Right hindlimb (tissue), 1 donor: Measurements from ENCODE around the gene MET.
"Not testable (repeated sequence)": the region's sequence is repeated elsewhere in the genome, so short reads cannot be mapped to it uniquely, and the experiment has no call there.

Experiments
- DNase-seq: peaks from one replicate; pipeline ENCODE4 v3.0.0-alpha.2; 2018

MET gene

DNA sequence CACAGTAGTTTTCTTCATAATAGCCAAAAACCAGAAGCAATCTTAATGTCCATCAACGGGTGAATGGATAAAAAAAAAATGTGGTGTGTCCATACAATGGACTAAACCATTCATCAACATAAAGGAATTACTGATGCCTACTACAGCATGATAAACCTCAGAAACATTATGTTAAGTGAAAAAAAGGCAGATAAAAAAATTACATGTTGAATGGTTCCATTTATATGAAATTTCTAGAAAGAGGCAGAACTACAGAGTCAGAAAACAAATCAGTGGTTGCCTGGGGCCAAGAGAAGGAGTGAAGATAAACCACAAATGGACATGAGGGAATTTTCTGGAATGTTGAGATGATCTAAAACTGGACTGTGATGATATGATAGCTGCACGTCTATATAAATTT lies 115.9 kb downstream of the MET start:
- DNase-seq = no peak

DNA sequence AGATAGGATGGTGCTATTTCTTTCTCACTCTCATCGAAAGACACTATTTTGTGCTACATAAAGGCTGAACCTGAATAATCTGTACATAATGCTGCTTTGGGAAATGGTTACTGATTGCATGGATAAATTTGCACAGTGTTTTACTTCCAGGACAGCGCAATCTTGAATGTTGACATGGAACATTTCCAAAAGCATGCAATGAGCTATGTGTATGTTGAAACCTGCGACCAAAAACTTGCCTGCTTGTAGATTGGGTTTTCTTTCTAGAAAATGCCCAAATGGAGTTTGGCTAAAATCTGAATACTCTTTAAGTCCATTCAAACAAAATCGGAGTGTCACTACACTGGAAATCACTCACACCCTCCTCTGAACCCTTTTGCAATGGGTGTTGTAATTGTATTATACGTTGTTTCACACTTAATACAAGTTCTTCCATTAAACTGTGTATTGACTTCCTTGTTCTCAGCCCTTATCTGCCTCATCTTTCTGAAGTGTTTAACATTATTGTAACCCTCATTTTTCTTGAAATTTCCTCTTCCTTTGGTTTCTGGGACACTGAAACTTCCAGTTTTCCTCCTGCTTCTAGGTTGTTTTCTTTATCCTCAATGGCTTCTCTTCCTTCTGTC lies 116.7 kb downstream of the MET start:
- DNase-seq = no peak

DNA sequence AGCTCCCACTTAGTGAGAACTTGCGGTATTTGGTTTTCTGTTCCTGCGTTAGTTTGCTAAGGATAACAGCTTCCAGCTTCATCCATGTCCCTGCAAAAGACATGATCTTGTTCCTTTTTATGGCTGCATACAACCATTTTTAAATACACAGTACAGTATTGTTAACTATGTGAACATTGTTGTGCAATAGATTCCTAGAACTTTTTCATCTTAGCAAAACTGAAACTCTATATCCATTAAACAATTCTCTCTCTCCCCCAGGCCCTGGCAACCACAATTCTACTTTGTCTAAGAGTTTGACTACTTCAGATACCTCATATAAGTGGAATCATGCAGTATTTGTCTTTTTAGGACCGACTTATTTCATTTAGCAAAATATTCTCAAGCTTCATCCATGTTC lies 118.0 kb downstream of the MET start:
- no peak for DNase-seq

DNA sequence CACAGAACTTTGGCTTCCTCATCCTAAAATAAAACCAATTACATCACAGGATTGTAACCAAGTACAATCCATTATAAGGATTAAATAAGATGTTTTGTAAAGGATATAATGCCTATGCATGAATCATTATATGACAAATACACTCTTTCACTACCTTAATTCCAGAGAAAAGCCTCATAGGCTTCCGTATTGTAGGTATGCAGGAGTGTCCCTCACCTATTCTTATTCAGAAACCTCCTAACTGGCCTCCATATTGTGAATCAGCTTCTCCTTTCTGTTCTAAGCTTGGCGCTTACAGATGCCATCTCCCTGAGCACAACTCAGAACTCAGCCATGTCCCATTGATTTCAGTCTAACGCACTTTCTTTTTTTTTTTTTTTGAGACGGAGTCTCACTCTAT lies 120.8 kb downstream of the MET start:
- no peak for DNase-seq

DNA sequence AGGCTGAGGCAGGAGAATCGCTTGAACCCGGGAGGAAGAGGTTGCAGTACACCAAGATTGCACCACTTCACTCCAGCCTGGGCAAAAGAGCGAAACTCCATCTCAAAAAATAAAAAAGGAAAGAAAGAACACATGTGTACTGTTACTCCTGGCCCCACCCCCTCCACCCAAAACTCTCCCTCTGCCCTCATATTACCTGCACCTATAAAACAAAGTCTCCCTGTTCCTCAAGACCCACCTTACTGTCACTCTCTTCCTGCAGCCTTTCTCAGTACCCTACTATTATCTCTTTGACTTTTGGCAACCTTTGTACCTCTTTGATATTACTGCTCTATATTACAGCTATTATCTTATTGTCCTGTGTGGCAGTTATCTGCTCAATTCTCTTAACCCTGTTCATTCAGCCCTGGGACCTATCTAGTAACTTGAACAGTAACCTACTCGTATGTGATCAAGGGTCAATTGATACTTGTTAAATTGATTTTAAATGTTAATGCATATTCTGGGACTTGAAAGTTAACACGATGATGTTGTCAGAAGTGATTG lies 121.9 kb downstream of the MET start:
- DNase-seq = no peak

DNA sequence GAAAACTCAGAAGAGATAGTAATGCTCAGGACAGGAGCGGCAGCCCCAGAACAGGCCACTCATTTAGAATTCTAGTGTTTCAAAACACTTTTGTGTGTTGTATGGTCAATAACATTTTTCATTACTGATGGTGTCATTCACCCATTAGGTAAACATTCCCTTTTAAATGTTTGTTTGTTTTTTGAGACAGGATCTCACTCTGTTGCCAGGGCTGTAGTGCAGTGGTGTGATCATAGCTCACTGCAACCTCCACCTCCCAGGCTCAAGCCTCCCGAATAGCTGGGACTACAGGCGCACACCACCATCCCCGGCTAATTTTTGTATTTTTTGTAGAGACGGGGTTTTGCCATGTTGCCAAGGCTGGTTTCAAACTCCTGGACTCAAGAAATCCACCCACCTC lies 124.5 kb downstream of the MET start:
- no peak for DNase-seq

DNA sequence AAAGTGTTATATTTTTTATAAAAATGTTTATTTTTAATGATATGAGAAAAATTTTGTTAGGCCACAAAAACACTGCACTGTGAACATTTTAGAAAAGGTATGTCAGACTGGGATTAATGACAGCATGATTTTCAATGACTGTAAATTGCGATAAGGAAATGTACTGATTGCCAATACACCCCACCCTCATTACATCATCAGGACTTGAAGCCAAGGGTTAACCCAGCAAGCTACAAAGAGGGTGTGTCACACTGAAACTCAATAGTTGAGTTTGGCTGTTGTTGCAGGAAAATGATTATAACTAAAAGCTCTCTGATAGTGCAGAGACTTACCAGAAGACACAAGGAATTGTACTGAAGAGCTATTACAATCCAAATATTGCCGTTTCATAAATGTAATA lies 125.6 kb downstream of the MET start:
- DNase-seq = no peak

DNA sequence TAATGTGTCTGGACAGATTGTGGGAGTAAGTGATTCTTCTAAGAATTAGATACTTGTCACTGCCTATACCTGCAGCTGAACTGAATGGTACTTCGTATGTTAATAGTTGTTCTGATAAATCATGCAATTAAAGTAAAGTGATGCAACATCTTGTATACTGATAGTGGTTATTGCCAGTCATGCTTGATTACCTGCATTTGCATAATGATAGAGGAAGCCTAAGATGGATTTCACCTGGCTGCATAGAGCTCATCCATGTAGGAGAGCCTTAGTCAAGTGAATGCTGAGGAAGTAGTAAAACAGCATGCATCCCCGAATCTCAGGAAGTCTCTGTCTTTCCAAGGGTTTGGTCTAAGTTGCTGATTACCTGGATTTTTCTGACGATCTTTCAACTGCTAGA lies 126.2 kb downstream of the MET start:
- no peak for DNase-seq

DNA sequence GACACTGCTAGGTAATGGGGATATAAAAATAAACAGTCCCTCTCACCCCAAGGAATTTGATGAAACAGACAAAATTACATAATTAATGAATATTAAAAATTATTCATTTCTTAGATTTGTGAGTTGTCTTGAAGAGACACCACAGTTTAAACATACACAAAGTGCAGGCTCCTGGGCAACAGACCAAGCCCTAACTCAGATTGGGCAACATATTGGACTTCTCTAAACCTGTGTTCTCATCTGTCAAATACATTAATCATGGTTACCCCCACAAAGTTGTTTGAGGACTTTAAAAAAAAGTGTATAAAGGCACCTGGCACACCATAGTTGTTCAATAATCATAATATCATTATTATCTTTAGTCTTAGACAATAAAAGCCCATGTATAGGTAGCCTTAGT lies 127.9 kb downstream of the MET start:
- no peak for DNase-seq

DNA sequence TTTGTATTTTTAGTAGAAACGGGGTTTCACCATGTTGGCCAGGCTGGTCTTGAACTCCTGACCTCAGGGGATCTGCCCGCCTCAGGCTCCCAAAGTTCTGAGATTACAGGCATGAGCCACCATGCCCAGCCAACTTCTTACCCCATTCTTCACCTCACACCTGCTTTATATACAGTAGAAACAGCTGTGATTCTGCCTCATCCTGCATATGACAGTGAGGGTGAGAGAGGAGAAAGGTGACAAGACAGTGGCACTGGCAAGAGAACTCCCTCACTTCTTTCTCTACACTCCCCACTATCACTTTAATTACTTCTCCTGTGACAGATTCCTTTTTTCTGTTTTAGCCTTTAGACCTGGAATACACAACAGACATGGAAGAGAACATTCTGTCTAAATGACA lies 128.6 kb downstream of the MET start:
- no peak for DNase-seq

DNA sequence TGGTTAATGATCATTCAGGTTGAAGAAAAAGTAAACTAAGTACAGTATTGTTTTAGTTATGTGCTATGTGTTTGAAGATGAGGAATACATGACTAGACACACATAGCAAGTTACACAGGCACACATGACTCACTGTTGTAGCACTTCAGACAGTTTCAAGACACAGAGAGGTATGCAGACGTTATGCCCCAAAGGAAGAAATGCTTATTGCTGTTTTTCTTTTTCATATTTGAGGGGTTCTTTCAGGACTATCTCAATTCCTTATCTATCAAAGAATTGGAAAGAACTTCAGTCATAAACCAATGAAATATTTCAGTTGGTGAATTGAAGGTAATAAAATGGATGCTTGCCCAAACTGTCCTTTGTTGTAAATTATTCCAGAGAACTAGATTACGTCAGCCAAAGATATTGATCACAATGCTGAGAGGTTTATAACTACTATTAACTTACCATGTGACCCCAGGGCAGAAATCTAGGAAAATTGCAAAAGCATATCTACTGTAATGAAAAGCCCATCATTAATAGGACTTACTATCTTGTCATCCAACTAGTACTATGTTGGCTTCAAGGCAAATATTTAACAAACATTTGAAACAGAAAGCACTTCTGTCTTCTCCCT lies 129.2 kb downstream of the MET start:
- DNase-seq = no peak

DNA sequence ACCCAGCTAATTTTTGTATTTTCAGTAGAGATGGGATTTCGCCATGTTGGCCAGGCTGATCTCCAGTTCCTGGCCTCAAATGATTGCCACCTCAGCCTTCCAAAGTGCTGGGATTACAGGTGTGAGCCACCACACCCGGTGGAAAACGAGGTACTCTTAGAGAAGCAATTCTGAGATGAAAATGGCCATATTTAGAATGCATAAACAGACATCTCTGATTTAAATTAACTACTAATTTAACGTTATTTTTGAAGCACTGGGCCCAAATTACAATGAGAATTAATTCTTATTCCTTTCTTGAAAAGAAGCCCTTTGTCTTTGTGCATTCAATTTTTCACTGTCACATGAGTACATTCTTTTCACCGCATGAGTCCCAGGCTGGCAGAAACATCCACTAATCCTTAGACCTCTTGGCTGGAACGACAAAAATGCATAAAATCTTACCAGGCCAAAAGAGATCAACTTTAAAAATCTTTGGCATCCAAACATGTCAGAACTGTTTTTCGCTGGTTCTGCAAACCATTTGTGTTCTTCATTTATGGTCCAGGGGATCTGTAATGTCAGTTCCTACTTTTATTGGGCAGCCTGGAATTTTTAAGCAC lies 130.2 kb downstream of the MET start:
- no peak for DNase-seq

DNA sequence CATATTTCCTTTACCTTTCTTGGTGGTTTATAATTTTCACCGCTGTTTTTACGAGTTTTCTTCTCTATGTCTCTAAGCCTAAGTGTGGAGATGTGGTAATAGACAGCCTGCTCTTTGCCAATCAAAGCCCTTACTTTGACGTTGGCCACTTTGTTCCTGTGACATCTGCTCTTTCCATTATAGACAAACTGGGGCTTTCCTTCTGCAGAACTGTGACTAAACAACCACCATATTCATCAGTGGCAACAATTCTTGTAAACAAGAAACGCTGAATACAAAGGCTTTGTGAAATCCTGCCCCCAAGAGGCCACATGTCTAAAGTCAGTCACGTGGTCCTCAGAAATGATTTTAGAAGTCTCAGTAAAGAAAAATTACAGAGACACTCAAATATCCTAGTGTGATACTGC lies 130.8 kb downstream of the MET start:
- DNase-seq = peak; percentile 53

DNA sequence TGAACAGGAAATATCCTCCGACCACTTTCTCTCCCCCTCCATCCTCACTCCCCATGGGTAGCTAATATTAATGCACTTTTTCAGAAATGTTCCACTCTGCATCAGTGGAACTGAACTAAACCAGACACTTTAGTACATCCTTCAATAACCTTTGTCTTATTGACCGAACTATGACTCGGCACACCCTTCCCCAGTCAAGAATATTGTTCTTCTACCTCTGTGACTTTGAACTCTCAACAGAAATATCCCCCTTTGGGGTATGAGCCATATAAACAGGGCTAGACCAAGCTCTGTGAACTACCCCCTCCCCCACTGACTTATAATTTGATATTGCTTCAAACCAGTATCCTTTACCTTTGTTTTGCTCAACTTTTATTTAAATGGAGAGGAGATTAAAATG lies 132.5 kb downstream of the MET start:
- DNase-seq = no peak

DNA sequence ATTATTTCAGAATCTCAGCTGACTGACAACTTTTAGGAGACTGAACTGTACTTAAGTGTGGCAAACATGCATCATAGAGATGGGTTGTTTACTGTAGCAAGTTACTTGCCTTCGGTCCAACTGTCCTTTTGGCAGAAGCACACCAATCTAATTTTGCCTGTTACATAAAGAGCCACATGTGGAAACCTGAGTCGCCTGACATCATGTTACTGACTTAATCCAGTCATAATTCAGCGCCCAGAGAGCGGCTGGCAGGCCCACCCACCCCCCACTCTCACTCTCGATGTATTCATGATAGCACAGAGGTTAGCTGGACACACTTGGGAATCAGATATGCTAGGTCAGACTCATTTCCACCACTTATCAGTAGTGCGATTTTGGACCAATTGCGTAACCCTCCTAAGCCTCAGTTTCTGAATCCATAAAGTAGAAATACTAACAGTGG lies 133.1 kb downstream of the MET start:
- peak; percentile 70 for DNase-seq

DNA sequence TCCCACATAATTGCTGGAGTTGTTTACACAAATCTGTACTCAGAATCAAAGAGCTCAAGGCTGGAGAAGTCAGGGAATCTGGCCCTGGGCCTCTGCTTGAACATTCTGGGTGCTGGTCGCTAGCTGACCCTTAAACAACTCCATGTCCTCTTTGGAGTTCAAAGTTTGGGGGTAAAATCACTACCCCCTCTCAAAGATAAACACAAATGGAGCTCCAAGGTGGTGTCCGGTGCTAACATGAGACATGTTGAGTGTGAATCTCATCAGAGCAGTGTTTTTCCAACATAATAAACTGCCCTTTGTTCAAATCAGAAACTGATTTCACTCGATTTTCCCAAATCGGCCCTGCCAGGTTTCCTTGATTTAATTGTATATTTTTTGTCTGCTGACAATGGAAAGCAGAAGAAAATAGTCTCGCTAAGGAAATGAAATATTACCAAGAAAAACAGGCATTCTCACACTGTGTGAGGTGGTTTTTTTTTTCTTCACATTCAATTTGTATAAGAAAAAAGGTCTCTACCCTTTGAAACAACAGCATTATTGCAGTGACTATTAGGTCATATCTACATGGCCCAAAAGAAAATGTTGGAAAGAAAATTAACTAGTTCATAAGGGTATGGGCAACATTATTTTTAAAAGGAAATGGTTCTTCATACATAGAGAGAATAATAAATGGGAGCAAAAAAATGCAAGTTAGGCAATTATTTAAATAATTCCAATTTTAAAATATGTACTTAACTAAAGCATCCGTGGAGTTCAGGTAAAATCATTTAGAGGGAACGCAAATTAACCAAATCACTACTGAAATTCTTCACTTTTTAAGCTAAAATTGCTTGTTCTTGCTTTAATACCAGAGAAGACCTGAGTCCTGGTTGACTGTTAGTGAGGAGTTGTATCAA lies 134.3 kb downstream of the MET start:
- DNase-seq = no peak

DNA sequence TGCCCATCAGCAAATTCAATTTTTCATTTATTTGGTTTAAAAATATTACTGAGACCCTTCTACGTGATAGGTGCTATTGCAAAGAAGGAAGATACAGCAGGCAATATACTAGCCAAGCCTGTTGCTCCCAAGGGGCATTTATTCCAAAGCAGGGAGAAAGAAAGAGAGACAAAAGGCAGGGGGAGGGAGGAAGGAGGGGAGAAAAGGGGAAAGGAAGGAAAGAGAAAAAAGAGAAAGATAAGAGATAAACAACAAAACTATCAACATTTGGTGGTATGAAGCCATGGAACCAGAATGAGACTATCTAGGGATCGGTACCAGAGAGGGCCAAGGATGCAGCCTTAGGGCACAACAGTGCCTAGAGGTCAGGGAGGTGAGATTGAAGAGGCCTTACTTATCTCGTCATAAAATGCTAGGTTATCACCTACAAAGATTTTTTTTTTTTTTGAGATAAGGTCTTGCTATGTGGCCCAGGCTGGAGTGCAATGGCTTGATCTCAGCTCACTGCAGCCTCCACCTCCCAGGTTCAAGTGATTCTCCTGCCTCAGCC lies 135.1 kb downstream of the MET start:
- DNase-seq = no peak

DNA sequence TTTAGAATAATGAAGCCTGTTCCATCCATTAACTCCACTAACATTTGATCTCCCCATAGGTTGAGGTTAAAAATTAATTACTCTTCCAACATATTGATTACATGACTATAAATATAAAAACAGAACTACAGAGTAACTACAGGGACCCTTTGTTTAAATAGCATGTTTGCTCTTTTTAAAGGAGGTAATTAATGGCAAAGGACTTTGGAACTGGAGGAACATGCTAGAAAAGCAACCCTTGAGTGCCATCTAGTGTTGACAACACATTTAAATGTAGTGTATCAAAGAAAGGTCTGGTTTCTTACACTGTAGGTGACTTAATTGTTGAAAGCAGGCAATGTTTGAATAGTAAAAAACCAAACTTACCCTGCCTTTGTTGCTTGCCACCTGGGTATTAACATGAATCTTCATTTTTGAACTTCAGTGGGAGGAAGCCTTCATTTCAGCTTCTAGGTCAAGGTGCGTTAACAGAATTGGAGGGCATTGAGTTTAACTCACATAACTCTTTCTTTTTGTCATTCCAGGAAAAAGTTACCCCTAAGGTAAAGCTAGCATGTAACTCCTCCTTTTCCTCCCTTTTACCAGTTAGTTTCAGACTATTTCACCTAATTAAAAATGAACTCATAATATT lies 137.8 kb downstream of the MET start:
- DNase-seq = no peak

DNA sequence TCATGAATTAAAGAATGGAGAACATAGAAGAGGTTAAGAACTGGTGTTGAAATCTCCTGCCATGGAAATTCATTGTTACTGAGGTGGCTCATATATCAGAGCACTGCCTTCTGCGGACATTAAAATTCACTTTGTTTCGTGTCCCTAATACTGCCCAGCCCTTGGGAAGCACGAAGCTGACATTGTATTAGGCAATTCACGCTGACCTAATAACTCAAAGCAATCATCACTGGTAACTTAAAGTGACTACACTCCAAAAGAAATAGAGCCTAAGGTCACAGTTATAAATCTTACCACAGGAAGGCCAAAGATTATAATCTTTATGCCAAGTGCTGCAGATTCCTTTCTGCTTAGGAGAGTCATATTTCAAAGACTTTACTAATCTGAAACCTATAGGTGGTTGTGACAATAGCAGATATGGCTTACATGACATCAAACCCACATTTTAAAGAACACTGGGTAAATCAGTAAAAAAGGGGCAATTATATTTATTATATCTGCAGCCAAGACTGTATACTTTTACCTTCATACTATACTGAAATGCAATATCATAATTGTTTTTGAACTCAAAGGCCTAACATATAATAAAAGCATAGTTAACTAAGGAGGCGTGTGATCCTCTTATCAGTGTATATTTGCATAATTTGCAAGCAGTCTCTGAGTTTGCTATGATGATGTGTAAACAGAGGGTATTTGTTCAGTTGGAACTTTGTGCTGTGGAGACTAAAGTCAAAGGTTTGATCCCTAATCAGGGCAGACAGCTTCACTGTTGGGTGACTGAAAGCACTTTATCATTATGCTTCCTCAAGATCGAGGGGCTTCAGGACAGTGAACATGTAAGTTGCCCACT lies 138.5 kb downstream of the MET start:
- DNase-seq = no peak

DNA sequence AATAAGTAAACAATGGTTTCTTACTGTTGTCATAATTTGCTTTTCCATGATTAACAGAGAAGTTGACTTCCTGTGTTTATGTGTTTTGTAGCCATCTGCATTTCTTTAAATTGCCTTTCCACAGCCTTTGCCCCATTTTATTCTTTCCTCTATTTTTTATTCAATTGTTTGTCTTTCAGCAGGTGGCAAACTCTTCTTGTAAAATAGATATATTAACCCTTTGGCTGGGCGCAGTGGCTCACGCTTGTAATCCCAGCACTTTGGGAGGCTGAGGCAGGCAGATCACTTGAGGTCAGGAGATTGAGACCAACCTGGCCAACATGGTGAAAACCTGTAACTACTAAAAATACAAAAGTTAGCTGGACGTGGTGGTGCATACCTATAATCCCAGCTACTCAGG lies 139.8 kb downstream of the MET start:
- DNase-seq = no peak

DNA sequence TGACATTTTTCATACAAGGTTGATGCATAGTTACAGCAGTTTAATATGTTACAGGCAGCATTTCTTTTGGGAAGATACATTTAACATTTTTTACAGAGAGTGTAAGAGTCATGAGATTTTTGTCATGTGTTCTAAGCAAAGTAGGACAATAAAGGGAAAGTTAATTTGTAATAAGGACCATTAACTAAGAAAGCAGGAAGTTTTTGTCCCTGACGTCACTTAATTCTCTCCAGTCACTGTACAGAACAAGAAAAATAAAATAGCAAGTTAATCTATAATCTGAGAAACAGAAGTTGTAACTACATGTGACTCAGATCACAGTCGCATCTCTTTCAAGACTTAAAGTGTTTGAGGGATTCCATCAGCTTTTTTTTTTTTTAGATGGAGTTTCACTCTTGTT lies 140.9 kb downstream of the MET start:
- no peak for DNase-seq

DNA sequence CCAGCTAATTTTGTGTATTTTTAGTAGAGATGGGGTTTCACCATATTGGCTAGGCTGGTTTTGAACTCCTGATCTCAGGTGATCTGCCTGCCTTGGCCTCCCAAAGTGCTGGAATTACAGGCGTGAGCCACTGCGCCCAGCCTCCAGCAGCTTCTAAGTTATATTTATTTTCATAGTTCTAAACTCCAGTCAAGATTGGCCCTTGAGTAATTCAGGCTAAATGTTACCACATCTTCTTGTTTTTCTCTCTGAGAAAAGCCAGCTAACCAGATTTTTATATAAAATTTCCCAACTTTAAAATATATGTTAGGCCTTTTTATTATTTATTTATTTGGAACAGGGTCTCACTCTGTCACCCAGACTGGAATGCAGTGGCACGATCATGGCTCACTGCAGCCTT lies 141.4 kb downstream of the MET start:
- not testable (repeated sequence) for DNase-seq
